ENCODE measurements around the gene MFN2.

GRCh38 chr1:11963622-11964021 lies 16.6 kb upstream of the MFN2 start:
- no peak for TF ChIP-seq EZH2phosphoT487 (IDR thresholded peaks at IDR 0.05; ENCODE audit: borderline replicate concordance, low read depth, low read length)
- TF ChIP-seq, protein P1, sequence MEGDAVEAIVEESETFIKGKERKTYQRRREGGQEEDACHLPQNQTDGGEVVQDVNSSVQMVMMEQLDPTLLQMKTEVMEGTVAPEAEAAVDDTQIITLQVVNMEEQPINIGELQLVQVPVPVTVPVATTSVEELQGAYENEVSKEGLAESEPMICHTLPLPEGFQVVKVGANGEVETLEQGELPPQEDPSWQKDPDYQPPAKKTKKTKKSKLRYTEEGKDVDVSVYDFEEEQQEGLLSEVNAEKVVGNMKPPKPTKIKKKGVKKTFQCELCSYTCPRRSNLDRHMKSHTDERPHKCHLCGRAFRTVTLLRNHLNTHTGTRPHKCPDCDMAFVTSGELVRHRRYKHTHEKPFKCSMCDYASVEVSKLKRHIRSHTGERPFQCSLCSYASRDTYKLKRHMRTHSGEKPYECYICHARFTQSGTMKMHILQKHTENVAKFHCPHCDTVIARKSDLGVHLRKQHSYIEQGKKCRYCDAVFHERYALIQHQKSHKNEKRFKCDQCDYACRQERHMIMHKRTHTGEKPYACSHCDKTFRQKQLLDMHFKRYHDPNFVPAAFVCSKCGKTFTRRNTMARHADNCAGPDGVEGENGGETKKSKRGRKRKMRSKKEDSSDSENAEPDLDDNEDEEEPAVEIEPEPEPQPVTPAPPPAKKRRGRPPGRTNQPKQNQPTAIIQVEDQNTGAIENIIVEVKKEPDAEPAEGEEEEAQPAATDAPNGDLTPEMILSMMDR (conservative IDR thresholded peaks at IDR 0.05; ENCODE audit: low read length): no peak
